Neural progenitor cell (in vitro differentiated cells): ENCODE measurements around the gene MKNK2. TPM values are rescaled to one million over a fixed set of nuclear protein-coding genes. Genes with fewer than 3 reads are reported as not detected.
A peak's percentile ranks its signal among the peaks of the same experiment; 100 is the strongest.

ENCODE experiments used
- DNase-seq: peaks from one replicate; pipeline ENCODE4 v3.0.0-alpha.2; 2016; ENCODE audit warnings: low spot score
- H2AFZ ChIP-seq: fragments of 200-600 bp; sonication (generic); replicated peaks from 2 replicates; pipeline ENCODE4 v1.6.1; 2016; ENCODE audit warnings: antibody characterized with exemption
- H3F3A ChIP-seq: fragments of 200-600 bp; sonication (generic); 2 replicates; pipeline ENCODE4 v1.6.1; 2016; ENCODE audit warnings: antibody characterized with exemption, low read depth
- H3K27ac ChIP-seq: fragments of 200-600 bp; sonication (generic); 2 replicates; pipeline ENCODE4 v1.5.1; 2016; ENCODE audit warnings: mild to moderate bottlenecking
- H3K27me3 ChIP-seq: fragments of 200-600 bp; sonication (generic); 2 replicates; pipeline ENCODE4 v1.6.1; 2016; ENCODE audit warnings: mild to moderate bottlenecking, moderate library complexity
- H3K36me3 ChIP-seq: fragments of 200-600 bp; sonication (generic); 2 replicates; pipeline ENCODE4 v1.5.1; 2016
- H3K4me1 ChIP-seq: fragments of 200-600 bp; sonication (generic); 2 replicates; pipeline ENCODE4 v1.6.1; 2016; ENCODE audit warnings: mixed run types
- H3K4me2 ChIP-seq: fragments of 200-600 bp; sonication (generic); 2 replicates; pipeline ENCODE4 v1.6.1; 2016
- H3K4me3 ChIP-seq: fragments of 200-600 bp; sonication (generic); 2 replicates; pipeline ENCODE4 v1.5.1; 2016
- H3K79me2 ChIP-seq: fragments of 200-600 bp; sonication (generic); 2 replicates; pipeline ENCODE4 v1.6.1; 2016; ENCODE audit warnings: low read depth
- H3K9ac ChIP-seq: fragments of 200-600 bp; sonication (generic); 2 replicates; pipeline ENCODE4 v1.6.1; 2016
- H3K9me3 ChIP-seq: fragments of 200-600 bp; sonication (generic); 2 replicates; pipeline ENCODE4 v1.5.1; 2016; ENCODE audit warnings: low read depth
- H4K20me1 ChIP-seq: fragments of 200-600 bp; sonication (generic); 2 replicates; pipeline ENCODE4 v1.6.1; 2016; ENCODE audit warnings: low read depth
- H3K27ac Mint-ChIP-seq: 3 replicates; pipeline ENCODE4 v1.8.0; 2021; ENCODE audit warnings: mixed read lengths
- H3K27me3 Mint-ChIP-seq: 2 replicates; pipeline ENCODE4 v1.8.0; 2022; ENCODE audit warnings: low read depth, mild to moderate bottlenecking, inconsistent platforms, moderate library complexity, mixed read lengths; ENCODE audit not compliant: insufficient read depth
- H3K36me3 Mint-ChIP-seq: 3 replicates; pipeline ENCODE4 v1.8.0; 2021; ENCODE audit warnings: mixed read lengths
- H3K4me1 Mint-ChIP-seq: 3 replicates; pipeline ENCODE4 v1.8.0; 2021; ENCODE audit warnings: mixed read lengths
- H3K4me3 Mint-ChIP-seq: 3 replicates; pipeline ENCODE4 v1.8.0; 2021; ENCODE audit warnings: mild to moderate bottlenecking, moderate library complexity, mixed read lengths
- H3K9me3 Mint-ChIP-seq: 3 replicates; pipeline ENCODE4 v1.8.0; 2020; ENCODE audit warnings: mixed read lengths
- EZH2 ChIP-seq: fragments of 200-600 bp; sonication (generic); IDR thresholded peaks from 2 replicates; pipeline ENCODE4 v1.6.1; 2017; ENCODE audit warnings: antibody characterized with exemption, mild to moderate bottlenecking, moderate library complexity
- EZH2phosphoT487 ChIP-seq: fragments of 200-600 bp; sonication (generic); IDR thresholded peaks from 2 replicates; pipeline ENCODE4 v1.6.1; 2017; ENCODE audit warnings: antibody characterized with exemption
- total RNA-seq: library from RNA; depleted of rRNA; stranded (reverse); fragments of >200 nt; gene quantifications from 2 replicates; pipeline ENCODE4 v1.2.3, GENCODE V29; 2015; ENCODE audit warnings: low replicate concordance
- TF ChIP-seq, protein P1 (sequence below): fragments of 200-600 bp; sonication (generic); IDR thresholded peaks from 2 replicates; pipeline ENCODE4 v1.5.1; 2017; ENCODE audit warnings: antibody characterized with exemption, mild to moderate bottlenecking

Gene MKNK2
- total RNA-seq, 1 donor from 2014 or later: 46.0 TPM

DNA sequence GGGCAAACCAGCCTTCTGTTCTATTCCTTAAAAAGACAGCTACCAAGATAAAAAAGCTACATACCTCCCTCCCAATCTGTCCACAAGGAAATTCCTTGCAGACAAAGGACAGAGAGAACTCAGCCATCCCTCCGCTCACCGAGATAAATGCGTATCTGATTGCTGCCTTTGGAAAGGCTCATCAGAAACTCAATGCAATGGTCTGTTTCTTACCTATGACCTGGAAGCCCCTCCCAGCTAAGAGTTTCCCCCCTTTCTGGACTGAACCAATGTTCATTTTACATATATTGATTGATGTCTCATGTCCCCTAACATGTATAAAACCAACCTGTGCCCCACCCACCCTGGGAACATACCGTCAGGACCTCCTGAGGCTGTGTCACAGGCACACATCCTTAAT lies 47.2 kb downstream of the MKNK2 start:
- H3K36me3 Mint-ChIP-seq: peaks cover 20% of the 10 kb centered on the region
- H3K27me3 Mint-ChIP-seq: peaks cover 5% of the 10 kb centered on the region

DNA sequence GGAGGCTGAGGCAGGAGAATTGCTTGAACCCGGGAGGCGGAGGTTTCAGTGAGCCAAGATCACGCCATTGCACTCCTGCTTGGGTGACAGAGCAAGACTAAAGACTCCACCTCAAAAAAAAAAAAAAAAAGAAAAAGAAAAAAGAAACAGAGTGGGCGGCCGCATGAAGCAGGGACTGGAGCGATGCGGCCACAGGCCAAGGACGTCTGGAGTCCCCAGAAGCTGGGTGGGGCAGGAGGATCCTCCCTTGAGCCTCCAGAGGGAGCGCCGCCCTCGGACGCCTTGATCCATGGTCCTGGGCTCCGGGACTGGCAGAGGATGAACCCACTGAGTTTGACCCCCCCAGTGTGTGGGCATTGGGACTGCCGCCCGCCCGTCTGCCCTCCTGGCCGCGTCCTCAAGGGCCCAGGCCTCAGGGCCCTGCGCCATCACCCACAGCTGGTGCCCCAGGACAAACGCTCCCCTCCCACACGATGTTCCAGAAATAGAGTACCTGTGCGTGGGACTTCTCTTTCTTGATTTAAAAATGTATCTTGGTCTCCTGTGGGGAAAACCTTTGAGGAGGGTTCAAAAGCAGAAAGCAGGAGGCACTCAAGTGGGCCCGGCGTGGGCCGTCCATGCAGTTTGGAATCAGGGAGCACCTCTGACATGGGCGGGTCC lies 51.1 kb downstream of the MKNK2 start:
- peaks cover 15% of the 10 kb centered on the region for H3K9me3 Mint-ChIP-seq
- Histone ChIP-seq H3K27me3 (no peaks in the 10 kb centered on the region), H2AFZ (no peak overlapping the region), H3K36me3 (peaks cover 8% of the 10 kb centered on the region), H4K20me1 (peaks cover 38% of the 10 kb centered on the region), H3K27ac (no peak overlapping the region), H3K79me2 (peaks cover 22% of the 10 kb centered on the region), H3F3A (peaks cover 13% of the 10 kb centered on the region), H3K4me1 (no peaks in the 10 kb centered on the region), H3K4me2 (no peak overlapping the region), H3K9me3 (no peaks in the 10 kb centered on the region), H3K4me3 (no peak overlapping the region), H3K9ac (no peak overlapping the region)
- no peak for DNase-seq
- no peaks in the 10 kb centered on the region for H3K4me1 Mint-ChIP-seq
- no peak overlapping the region for H3K27ac Mint-ChIP-seq
- H3K27me3 Mint-ChIP-seq: peaks cover 2% of the 10 kb centered on the region
- peaks cover 30% of the 10 kb centered on the region for H3K36me3 Mint-ChIP-seq
- no peak overlapping the region for H3K4me3 Mint-ChIP-seq
- TF ChIP-seq, protein P1, sequence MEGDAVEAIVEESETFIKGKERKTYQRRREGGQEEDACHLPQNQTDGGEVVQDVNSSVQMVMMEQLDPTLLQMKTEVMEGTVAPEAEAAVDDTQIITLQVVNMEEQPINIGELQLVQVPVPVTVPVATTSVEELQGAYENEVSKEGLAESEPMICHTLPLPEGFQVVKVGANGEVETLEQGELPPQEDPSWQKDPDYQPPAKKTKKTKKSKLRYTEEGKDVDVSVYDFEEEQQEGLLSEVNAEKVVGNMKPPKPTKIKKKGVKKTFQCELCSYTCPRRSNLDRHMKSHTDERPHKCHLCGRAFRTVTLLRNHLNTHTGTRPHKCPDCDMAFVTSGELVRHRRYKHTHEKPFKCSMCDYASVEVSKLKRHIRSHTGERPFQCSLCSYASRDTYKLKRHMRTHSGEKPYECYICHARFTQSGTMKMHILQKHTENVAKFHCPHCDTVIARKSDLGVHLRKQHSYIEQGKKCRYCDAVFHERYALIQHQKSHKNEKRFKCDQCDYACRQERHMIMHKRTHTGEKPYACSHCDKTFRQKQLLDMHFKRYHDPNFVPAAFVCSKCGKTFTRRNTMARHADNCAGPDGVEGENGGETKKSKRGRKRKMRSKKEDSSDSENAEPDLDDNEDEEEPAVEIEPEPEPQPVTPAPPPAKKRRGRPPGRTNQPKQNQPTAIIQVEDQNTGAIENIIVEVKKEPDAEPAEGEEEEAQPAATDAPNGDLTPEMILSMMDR: no peak
- TF ChIP-seq EZH2 (no peak), EZH2phosphoT487 (no peak)

More for the DNA sequence above, 47.2 kb downstream of the MKNK2 start:
- TF ChIP-seq EZH2 (no peak), EZH2phosphoT487 (no peak)
- TF ChIP-seq, protein P1: no peak
- Histone ChIP-seq H3K4me3 (no peak overlapping the region), H3K9me3 (no peaks in the 10 kb centered on the region), H3K27me3 (no peaks in the 10 kb centered on the region), H3K79me2 (peaks cover 49% of the 10 kb centered on the region), H3F3A (peaks cover 16% of the 10 kb centered on the region), H3K27ac (no peak overlapping the region), H2AFZ (no peak overlapping the region), H3K9ac (no peak overlapping the region), H3K4me2 (no peak overlapping the region), H4K20me1 (peaks cover 75% of the 10 kb centered on the region), H3K4me1 (no peaks in the 10 kb centered on the region), H3K36me3 (no peaks in the 10 kb centered on the region)
- no peaks in the 10 kb centered on the region for H3K9me3 Mint-ChIP-seq
- no peak overlapping the region for H3K27ac Mint-ChIP-seq
- H3K4me1 Mint-ChIP-seq: peaks cover 2% of the 10 kb centered on the region
- peak overlapping the region; percentile 16 for H3K4me3 Mint-ChIP-seq
- DNase-seq: peak; percentile 26

DNA sequence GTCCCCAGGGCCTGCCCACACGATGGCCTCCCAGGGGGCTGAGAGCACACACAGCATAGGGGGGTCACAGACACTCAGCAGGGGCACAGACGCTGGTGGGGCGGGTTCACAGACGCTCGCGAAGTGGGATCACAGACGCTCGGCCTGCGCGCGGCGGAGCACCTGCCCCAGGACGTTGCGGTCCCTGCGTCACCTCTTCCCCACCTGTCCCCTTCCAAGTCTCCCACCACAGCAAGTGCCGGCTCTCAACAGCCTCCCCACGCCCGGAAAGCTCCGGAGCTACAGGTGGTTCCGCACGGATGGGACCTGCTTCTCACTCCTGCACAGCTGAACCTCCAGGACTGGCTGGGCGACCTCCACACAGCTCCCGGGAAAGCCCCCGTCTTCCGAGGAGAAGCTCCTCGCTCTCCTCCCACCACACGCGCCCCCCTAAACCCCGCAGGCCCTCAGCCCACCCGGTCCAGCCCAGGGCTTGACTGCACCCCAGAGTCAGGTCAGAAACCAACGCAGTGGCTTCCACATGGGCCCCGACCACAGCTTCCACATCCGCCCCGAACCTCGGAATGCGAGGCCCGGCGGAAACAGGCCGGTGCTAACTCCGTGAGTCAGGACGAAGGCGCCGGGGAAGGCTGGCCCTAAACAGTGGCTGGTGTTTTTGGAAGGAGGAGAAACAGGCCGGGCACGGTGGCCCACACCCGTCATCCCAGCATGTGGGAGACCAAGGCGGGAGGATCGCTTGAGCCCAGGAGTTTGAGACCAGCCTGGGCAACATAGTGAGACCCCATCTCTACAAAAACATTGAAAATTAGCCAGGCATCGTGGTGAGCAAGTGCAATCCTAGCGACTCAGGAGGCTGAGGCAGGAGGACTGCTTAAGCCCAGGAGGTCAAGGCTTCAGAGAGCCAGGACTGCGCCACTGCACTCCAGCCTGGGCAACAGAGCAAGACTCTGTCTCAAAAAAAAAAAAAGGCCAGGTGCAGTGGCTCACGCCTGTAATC lies 52.0 kb downstream of the MKNK2 start:
- no peak for DNase-seq
- Mint-ChIP-seq H3K27me3 (peaks cover 2% of the 10 kb centered on the region), H3K9me3 (peaks cover 15% of the 10 kb centered on the region), H3K36me3 (peaks cover 31% of the 10 kb centered on the region), H3K4me1 (no peaks in the 10 kb centered on the region), H3K4me3 (no peak overlapping the region), H3K27ac (no peak overlapping the region)
- Histone ChIP-seq H3K9ac (no peak overlapping the region), H3K9me3 (no peaks in the 10 kb centered on the region), H3K4me2 (no peak overlapping the region), H3K27ac (no peak overlapping the region), H3F3A (peaks cover 7% of the 10 kb centered on the region), H3K4me3 (no peak overlapping the region), H3K4me1 (no peaks in the 10 kb centered on the region), H2AFZ (no peak overlapping the region), H3K27me3 (no peaks in the 10 kb centered on the region), H3K79me2 (peaks cover 12% of the 10 kb centered on the region), H4K20me1 (peaks cover 33% of the 10 kb centered on the region), H3K36me3 (peaks cover 8% of the 10 kb centered on the region)
- TF ChIP-seq EZH2 (no peak), EZH2phosphoT487 (no peak)
- TF ChIP-seq, protein P1: no peak
